HG03342 (cell line): ENCODE measurements around the gene STAP2.
A peak's percentile ranks its signal among the peaks of the same experiment; 100 is the strongest.

Source experiments
- ATAC-seq: cut with Tn5 transposase; IDR thresholded peaks from one replicate; pipeline ENCODE4 v1.9.1; 2021; ENCODE audit warnings: mild to moderate bottlenecking, moderate library complexity; ENCODE audit not compliant: unreplicated experiment

The STAP2 gene

GRCh38 chr19:4370418-4371041 is 31.9 kb upstream of the STAP2 start:
- no peak for ATAC-seq

GRCh38 chr19:4369888-4370260 is 31.2 kb upstream of the STAP2 start:
- peak; percentile 14 for ATAC-seq

GRCh38 chr19:4369109-4369887 is 30.7 kb upstream of the STAP2 start:
- peak; percentile 43 for ATAC-seq

- ATAC-seq: no peak
Observed at GRCh38 chr19:4368128-4368820, 29.6 kb upstream of the STAP2 start.

GRCh38 chr19:4367781-4368127 is 29.1 kb upstream of the STAP2 start:
- no peak for ATAC-seq

DNA sequence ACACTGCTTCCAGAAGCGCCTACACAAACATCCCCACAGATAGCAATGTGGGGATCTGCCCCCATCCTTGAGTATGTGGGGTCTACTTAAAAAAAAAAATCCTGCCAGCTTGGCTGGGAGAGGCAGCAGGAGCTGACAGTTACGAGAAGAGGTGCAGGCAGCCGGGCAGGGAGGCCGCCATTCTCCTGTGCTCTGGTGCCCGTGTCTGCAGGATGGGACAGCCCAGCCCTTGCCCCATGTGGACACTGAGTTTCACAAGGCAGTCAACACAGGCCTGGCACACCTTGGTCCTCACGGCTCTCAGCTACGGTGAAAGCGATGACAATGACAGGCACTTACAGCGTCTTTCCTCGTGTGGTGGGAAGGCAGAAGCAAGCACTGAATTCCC is 28.7 kb upstream of the STAP2 start:
- no peak for ATAC-seq

DNA sequence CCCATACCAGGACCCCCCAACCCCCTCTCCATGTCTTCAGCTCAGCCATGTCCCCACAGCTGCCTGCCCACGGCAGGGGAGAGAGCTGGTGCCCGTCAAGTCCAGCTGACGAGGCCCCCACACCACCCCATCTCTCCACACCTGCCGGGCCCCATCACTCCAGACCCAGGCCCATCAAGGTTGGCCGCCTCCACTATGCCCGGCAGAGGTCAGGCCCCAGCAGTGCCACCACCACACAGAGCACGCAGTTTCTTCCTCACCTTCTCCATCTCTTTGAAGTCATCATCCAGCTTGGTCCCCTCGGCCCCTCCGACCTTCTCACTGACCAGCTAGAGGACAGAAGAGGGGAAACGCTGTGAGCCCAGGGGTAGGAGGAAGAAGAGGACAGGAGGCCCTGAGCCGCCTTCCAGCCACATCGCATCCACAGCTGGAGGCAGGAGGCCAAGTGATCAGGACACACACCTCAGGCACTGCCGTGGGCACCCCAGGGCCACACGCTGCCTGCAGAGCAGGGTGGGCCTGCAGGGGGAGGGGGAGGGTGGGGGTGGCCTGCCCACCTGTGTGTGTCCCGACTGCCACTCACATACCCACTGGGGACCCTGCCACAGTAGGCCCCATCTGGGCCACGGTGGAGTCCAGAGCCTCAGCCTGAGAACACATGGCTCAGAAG is 28.2 kb upstream of the STAP2 start:
- no peak for ATAC-seq

DNA sequence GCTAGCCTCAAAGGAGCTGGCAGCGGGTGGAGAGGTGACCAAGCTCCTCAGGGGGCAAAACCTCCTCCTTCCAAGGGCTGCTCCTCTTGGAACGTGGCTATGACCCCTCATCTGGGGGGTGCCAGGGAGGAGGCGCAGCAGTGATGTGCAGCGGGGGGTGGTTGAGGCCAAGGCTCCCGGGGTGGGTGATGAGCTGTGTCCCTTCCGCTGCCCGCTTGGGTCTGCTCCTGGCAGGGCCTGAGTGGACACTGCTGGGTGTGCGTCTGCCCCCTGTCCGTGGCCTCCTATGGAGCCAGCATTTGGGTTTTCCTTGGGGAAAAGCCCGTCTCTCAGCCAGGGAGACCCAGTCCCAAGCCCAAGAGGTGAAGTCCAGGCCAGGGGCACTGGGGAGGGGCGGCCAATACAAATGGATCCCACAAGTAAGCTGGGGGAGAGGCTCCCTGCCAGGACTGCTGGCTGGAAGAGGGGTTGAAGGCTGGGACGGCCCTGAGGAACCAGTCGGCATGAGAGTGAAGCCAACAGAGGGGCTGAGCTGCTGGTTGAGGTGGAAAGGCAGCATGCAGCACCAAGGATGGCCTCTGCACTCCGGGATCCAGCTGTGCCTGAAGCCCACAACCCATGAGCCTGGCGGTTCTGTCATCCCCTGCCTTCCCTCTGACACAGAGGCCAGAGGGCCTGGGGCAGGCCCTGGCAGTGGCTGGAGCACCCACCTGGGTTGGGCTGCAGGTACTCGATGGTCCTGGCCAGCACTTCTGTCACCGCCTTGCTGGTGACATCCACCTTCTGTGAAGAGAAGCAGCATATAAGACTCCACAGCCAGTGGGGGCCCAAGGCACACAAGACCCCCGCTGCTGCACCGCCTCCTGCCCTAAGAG is 27.4 kb upstream of the STAP2 start:
- no peak for ATAC-seq

DNA sequence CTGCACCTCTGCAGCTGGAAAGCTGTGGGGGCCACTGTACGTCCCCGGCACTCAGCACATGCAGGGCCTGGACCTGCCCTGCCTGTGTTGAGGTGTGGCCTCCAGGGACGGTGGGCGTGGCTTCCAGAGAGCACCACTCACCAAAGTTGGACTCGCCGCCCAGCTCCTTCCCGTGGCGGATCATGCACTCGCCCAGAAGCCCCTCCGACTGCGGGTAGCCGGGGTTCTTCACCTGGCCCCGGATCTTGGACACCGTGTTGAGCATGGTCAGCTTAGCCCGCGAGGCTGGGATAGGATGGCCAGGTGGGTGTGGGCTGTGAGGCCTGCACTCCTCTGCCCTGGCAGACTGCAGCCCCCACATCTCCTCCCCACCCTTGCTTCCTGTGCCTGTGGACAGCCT is 26.7 kb upstream of the STAP2 start:
- no peak for ATAC-seq

DNA sequence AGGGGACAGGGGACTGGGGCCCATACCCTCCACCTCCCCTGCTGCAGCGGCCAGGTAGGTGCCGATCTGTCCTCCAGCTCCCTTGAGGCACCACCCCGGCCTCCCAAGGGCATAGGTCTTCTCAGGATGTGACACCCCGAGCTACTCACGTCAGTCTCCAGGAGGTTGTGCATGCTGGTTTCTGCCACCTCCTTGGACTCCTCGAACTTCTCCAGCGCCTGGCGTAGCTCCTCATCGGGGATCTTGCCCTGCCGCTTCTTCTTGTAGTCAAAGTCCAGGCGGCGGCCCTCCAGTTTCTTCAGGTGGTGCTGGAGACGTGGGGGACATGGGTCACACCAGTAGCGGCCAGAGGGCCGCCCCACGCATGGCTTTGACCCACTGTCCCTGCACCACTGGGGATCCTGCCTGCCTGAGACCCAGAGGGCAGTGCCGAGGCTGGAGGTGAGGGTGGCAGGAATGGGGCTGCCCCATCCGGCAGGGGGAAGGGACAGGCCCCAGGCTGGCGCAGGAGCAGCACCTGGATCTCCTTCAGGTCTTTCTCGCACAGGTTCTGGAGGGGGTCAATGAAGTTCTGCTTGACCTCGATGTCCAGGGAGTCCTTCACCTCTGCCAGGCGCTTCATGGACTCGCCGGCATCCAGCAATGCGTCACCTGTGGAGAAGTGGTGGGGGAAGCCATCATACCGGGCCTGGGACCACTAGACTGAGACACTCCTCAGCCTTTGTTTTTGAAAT is 25.1 kb upstream of the STAP2 start:
- no peak for ATAC-seq

- ATAC-seq: no peak
Observed at GRCh38 chr19:4362831-4363545, 24.4 kb upstream of the STAP2 start.

DNA sequence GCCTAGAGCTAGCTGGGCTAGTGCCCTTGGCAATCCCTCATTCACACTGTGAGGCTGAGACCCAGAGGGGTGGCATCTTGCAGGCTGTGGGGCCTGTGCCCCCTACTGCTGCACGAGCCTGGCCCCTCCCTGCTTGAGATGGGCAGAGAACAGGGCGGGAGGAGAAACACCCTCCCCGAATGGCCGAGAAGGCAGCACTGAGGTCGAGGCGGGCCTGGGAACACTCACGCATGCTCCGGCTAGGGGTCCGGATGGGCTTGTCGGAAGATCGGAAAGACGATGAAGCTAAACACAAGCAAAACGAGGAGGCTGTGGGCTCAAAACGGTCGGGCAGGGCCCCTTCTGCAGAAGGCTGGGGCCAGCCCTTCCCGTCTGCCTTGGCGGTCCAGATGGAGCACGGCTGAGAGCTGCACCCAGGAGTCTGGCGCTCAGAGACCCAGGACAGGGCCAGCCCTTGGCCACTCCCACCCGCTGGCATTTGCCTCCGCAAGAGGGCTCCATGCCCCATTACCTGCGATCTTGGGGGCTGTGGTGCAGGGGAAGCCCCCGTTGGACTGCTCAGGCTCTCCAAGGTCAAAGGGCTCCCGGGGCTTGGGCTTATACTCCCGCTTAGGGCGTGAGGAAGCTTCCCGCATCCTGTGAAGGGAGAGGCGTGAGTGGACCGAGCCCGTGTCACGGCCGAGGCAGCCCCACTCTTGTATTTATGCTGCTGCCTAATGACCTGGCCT is 23.6 kb upstream of the STAP2 start:
- no peak for ATAC-seq

DNA sequence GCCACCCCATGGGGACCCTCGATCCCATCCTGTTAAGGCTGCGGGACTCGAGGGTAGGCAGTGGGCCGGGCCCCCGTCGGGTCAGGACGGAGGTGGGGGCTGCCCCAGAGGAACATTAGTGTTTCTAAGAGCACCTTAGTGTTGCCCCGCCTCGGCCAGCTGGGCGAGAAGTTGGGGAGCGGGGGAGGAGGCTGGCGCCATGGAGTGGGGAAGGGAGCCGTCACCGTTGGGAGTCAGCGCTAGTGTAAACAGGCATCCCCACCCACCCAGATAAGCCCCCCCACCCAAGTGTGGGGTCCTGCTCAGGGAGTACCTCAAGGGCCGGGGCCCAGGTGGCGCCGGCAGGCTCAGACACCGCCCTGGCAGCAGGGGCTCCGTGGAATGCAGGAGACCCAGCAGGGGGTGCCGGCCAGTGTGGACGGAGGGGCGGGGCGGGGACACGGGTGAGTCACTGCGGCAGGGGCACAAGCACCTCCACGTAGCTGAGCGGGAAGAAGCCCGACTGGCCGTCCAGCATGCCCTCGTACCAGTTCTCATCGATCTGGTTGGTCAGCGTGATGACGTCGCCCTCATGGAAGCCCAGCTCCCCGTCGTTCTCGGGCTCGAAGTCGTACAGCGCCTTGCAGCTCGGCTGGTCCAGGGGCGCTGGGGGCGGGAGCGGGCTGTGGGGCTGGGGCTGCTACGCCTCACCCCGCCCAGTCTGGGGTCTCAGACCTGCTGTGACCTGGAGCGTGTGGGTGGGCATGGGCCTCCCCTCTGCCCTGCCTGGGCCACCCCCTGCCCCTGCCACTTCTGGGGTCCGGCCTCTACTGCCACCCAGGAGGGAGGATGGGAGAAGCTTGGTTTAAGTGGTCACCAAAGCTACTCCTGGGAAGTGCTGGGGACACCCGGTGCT is 22.8 kb upstream of the STAP2 start:
- no peak for ATAC-seq

GRCh38 chr19:4360641-4361151 is 22.1 kb upstream of the STAP2 start:
- no peak for ATAC-seq

GRCh38 chr19:4360081-4360569 is 21.5 kb upstream of the STAP2 start:
- ATAC-seq: no peak

- ATAC-seq: no peak
Observed at GRCh38 chr19:4359627-4360000, 21.0 kb upstream of the STAP2 start.
